ENCODE data around the gene AURKB. TPM values are rescaled to one million over a fixed set of nuclear protein-coding genes. Genes with fewer than 3 reads are reported as not detected.

The AURKB gene
- total RNA-seq, 1 donor from 2014 or later: 7.6 TPM

GRCh38 chr17:8155996-8156245 lies 54.5 kb downstream of the AURKB start:
- DNase-seq (ENCODE audit: low read depth) (no peak), FAIRE-seq (no peak)
- Histone ChIP-seq H2AFZ (ENCODE audit: low read depth, low read length) (no peak overlapping the region), H3K79me2 (ENCODE audit: insufficient read depth, low read length) (peaks cover 16% of the 10 kb centered on the region), H3K4me2 (ENCODE audit: low read length) (peak overlapping the region; percentile 96), H3K4me3 (ENCODE audit: insufficient read depth, low read depth, low read length) (peak overlapping the region; percentile 65), H4K20me1 (ENCODE audit: insufficient read depth, low read length) (peaks cover 30% of the 10 kb centered on the region), H3K27ac (ENCODE audit: low read depth, low read length) (peak overlapping the region; percentile 87), H3K36me3 (ENCODE audit: insufficient read depth, low read length) (peaks cover 6% of the 10 kb centered on the region), H3K9ac (ENCODE audit: low read length) (peak overlapping the region; percentile 91), H3K9me3 (ENCODE audit: insufficient read depth, low read depth, low read length) (no peaks in the 10 kb centered on the region), H3K4me1 (ENCODE audit: insufficient read depth, low read length) (peaks cover 58% of the 10 kb centered on the region), H3K27me3 (ENCODE audit: insufficient read depth, low read length) (no peaks in the 10 kb centered on the region)
- Mint-ChIP-seq H3K9me3 (ENCODE audit: unreplicated experiment) (no peaks in the 10 kb centered on the region), H3K27me3 (ENCODE audit: low read depth, unreplicated experiment) (no peaks in the 10 kb centered on the region), H3K36me3 (ENCODE audit: low read depth, unreplicated experiment) (peaks cover 2% of the 10 kb centered on the region), H3K27ac (ENCODE audit: unreplicated experiment) (no peak overlapping the region), H3K4me3 (ENCODE audit: unreplicated experiment) (no peak overlapping the region), H3K4me1 (ENCODE audit: low read depth, unreplicated experiment) (peaks cover 24% of the 10 kb centered on the region)
- TF ChIP-seq CTCF (IDR thresholded peaks at IDR 0.05; ENCODE audit: insufficient read depth, low read depth, low read length) (no peak), EZH2 (IDR thresholded peaks at IDR 0.05; ENCODE audit: insufficient read depth, low read length) (no peak)

- H3K4me2 ChIP-seq (ENCODE audit: low read length): peak overlapping the region; percentile 96
- H3K27ac Mint-ChIP-seq (ENCODE audit: unreplicated experiment): no peak overlapping the region
- H3K4me3 ChIP-seq (ENCODE audit: insufficient read depth, low read depth, low read length): peak overlapping the region; percentile 65
- H2AFZ ChIP-seq (ENCODE audit: low read depth, low read length): no peak overlapping the region
- peak overlapping the region; percentile 91 for H3K9ac ChIP-seq (ENCODE audit: low read length)
- peaks cover 60% of the 10 kb centered on the region for H3K4me1 ChIP-seq (ENCODE audit: insufficient read depth, low read length)
- no peak for TF ChIP-seq CTCF (IDR thresholded peaks at IDR 0.05; ENCODE audit: insufficient read depth, low read depth, low read length)
- H3K27me3 ChIP-seq (ENCODE audit: insufficient read depth, low read length): no peaks in the 10 kb centered on the region
- H3K4me1 Mint-ChIP-seq (ENCODE audit: low read depth, unreplicated experiment): peaks cover 24% of the 10 kb centered on the region
- H3K36me3 ChIP-seq (ENCODE audit: insufficient read depth, low read length): peaks cover 3% of the 10 kb centered on the region
- peaks cover 2% of the 10 kb centered on the region for H3K36me3 Mint-ChIP-seq (ENCODE audit: low read depth, unreplicated experiment)
- no peaks in the 10 kb centered on the region for H3K9me3 Mint-ChIP-seq (ENCODE audit: unreplicated experiment)
- FAIRE-seq (no peak), DNase-seq (ENCODE audit: low read depth) (no peak)
- no peak overlapping the region for H3K4me3 Mint-ChIP-seq (ENCODE audit: unreplicated experiment)
- no peaks in the 10 kb centered on the region for H3K9me3 ChIP-seq (ENCODE audit: insufficient read depth, low read depth, low read length)
- H3K27me3 Mint-ChIP-seq (ENCODE audit: low read depth, unreplicated experiment): no peaks in the 10 kb centered on the region
- H3K79me2 ChIP-seq (ENCODE audit: insufficient read depth, low read length): peaks cover 14% of the 10 kb centered on the region
- H3K27ac ChIP-seq (ENCODE audit: low read depth, low read length): peak overlapping the region; percentile 87
- H4K20me1 ChIP-seq (ENCODE audit: insufficient read depth, low read length): peaks cover 30% of the 10 kb centered on the region
Observed at GRCh38 chr17:8155231-8155995, 55.0 kb downstream of the AURKB start.

Small RNA genes within 50 kb of the gene (microRNA-seq; reads per million reads assigned to microRNA genes)
- 280 reads per million, percentile 74 among the genes with 10 or more reads in this experiment for gene MIR4521

Other genes with a start within 250 kb of the AURKB start
- gene GUCY2D, start 208.0 kb downstream of the AURKB start, total RNA-seq: not detected in 2 replicates
- gene ALOX15B, start 171.5 kb downstream of the AURKB start, total RNA-seq: not detected in 2 replicates
- gene ALOX12B, start 122.9 kb downstream of the AURKB start, total RNA-seq: not detected in 2 replicates
- 0.17 and 0.82 TPM in 2 replicates for gene ALOXE3, start 92.1 kb downstream of the AURKB start, total RNA-seq
- gene HES7, start 86.5 kb downstream of the AURKB start, total RNA-seq: 0.64 and 1.0 TPM in 2 replicates
- gene PER1, start 58.2 kb downstream of the AURKB start, total RNA-seq: 17.0 and 18.1 TPM in 2 replicates
- 28.0 and 31.3 TPM in 2 replicates for gene VAMP2, start 47.6 kb downstream of the AURKB start, total RNA-seq
- 9.4 and 10.1 TPM in 2 replicates for gene TMEM107, start 34.2 kb downstream of the AURKB start, total RNA-seq
- gene BORCS6, start 20.4 kb downstream of the AURKB start, total RNA-seq: 5.7 and 6.6 TPM in 2 replicates
- gene CTC1, start 37.5 kb upstream of the AURKB start, total RNA-seq: 14.3 and 14.7 TPM in 2 replicates
- 33.7 and 35.4 TPM in 2 replicates for gene PFAS, start 38.7 kb upstream of the AURKB start, total RNA-seq
- 14.1 and 16.1 TPM in 2 replicates for gene RANGRF, start 78.1 kb upstream of the AURKB start, total RNA-seq
- gene SLC25A35, start 84.8 kb upstream of the AURKB start, total RNA-seq: 2.1 and 2.8 TPM in 2 replicates
- 0.23 TPM in 1 of 2 replicates, not detected in the other for gene ARHGEF15, start 99.7 kb upstream of the AURKB start, total RNA-seq
- gene ODF4, start 129.3 kb upstream of the AURKB start, total RNA-seq: not detected in 2 replicates
- gene RPL26, start 172.6 kb upstream of the AURKB start, total RNA-seq: 1,192 and 1,342 TPM in 2 replicates
- not detected in 2 replicates for gene RNF222, start 187.3 kb upstream of the AURKB start, total RNA-seq
- 102 and 110 TPM in 2 replicates for gene NDEL1, start 225.3 kb upstream of the AURKB start, total RNA-seq